Left hindlimb (tissue), 1 donor: ENCODE measurements around the gene UBE2QL1.

ENCODE experiments used
- DNase-seq: peaks from one replicate; pipeline ENCODE4 v3.0.0-alpha.2; 2018

Gene UBE2QL1

DNA sequence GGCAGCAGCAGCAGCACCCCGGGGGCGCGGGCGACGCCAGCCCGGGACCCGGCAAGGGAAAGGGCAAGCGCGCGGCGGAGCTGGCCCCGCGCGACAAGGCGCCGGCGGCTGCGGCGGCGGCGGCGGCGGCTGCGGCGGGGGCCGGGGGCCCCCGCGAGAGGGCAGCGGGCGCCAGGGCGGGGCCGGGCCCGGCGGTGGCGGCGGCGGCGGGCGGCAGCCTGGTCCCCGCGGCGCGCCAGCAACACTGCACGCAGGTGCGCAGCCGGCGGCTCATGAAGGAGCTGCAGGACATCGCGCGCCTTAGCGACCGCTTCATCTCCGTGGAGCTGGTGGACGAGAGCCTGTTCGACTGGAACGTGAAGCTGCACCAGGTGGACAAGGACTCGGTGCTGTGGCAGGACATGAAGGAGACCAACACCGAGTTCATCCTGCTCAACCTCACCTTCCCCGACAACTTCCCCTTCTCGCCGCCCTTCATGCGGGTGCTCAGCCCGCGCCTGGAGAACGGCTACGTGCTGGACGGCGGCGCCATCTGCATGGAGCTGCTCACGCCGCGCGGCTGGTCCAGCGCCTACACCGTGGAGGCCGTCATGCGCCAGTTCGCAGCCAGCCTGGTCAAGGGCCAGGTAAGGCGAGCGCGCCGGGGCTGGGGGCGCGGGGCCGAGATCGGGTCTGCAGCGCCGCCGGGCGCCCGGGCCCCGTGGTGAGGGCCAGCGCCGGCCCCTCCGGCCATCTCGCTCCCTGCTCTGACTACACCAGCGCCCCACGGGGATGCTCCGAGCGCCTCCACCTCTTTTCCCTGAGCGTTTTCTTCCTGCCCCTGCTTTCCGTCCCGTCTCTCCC lies at the start of gene UBE2QL1:
TSS of gene UBE2QL1 (plus strand) at position 238 of the 843 bp plus-strand sequence. CDS start at position 273, 35 bp downstream.
- no peak for DNase-seq

DNA sequence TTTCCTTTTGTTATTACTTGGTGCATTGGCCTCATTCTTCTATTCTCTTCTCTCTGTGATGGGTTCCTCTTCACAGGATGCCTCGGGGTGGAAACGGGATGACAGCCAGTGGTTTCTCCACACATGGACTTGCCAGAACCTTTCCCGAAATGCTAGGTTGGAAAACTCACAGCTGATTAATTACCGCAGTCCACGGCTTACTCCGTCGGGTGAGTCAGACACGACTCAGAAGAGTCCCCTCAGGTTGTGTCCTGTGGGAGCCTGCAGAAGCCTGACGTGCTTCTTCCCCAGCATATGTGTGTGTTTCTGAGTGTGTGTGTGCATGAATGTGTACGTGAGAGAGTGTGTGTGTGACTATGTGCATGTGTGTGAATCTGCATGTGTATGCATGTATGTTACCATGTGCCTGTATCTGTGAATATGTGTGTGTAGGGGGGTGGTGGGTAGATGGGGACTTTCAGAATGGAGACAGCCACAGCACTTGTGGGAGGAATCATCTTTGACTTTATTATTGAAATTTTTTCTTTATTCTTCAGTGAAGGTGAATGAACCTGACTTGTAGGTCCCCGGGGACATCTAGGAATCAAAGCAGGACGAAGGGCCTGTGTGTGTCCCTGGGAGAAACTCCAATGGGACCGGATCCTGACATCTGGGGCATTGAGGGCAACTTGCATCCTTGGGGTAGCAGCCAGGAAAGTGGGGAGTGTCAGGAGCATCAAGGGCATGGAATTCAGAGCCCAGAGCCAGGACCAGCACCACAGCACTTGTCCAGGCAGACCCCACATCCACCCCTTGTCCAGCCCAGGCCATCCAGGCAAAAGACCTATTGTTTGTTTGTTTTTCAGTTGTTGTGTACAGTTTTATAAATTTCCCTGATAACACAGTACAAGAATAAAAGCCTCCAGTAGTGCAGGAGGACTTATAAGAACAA lies 48.4 kb upstream of the UBE2QL1 start:
- DNase-seq, result no peak

GRCh38 chr5:6401410-6401809 lies 47.2 kb upstream of the UBE2QL1 start:
- no peak for DNase-seq

- no peak for DNase-seq
Observed at GRCh38 chr5:6402939-6403338, 45.7 kb upstream of the UBE2QL1 start.

- no peak for DNase-seq
Observed at GRCh38 chr5:6403416-6403815, 45.2 kb upstream of the UBE2QL1 start.

DNA sequence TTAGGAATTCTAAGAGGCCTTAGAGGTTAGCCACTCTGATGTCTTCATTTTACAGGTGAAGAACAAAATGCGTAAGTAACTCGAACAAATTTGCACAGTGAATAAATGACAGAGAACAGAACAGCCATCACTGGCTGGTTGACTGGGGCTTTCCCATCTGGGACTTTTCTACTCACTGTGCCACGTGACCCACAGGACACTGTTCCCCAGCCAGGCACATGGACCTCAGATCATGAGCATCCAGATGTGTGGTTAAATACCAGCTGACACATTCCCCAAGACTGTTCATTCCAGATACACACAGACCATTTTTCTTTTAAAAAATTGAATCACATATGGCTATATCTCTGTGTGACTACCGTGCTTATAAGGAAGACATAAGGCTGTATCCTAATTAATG lies 44.5 kb upstream of the UBE2QL1 start:
- DNase-seq, result no peak

GRCh38 chr5:6405591-6405990 lies 43.1 kb upstream of the UBE2QL1 start:
- DNase-seq, result no peak

DNA sequence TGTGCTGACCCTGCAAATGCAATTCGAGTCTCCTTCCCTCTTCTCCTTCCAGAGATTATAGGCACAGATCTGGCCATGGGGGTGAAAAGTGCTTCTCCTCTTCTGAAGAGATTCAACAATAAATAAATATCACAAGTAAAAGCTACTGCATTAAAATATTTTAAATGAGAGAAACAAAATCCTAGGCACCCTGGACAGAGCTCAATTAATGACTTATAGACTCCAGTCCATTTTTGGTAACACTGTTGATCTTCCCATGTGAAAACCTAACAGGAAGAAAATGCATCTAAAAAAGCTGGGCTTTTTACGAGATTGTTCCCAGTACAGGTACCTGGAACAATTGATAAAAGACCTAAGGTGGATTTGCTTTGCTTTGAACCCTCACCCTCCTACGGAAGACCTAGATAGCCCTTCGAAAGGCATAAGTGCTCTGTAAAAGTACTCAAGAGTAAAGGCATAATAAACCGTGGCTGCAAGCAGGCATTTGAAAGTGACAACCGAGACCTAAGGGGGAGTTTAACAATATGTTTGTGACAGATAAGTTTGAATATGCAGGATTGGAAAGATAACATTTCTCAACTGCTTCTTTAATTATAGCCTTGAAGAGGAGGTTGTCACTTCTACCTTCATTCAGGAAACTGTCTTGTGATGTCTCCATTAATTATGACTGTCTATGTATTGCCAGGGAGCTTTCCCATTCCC lies 41.0 kb upstream of the UBE2QL1 start:
- no peak for DNase-seq

- no peak for DNase-seq
Observed at GRCh38 chr5:6408260-6408596, 40.4 kb upstream of the UBE2QL1 start.

DNA sequence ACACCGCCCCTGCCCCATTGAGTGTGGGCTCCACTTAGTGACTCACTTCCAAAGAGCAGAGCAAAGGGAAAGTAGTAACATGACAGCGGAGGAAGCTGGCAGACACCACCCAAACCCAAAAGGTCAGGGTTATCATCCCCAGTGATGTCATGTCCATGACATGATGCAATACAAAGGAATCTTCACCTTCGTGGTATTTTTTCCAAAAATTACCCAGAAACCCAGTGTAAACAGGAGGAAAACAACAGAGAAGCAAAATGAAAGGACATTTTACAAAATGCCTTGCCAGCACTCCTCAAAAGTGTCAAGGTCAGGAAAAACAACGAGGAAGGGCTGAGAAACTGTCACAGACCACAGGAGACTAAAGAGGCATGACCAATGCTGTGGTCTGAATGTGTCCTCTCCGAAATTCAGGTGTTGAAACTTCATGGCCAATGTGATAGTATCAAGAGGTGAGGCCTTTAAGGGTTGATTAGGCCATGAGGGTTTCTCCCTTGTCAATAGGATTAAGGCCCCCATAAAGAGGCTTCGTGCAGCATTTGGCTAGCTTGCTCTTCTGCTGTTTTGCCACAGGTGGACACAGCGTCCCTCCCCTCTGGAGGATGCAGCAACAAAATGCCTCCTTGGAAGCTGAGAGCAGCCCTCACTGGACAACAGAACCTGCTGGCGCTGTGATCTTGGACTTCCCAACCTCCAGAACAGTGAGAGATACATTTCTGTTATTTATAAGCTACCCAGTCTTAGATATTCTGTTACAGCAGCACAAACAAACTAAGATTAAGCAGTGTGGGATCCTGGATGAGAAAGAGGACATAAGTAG lies 39.8 kb upstream of the UBE2QL1 start:
- DNase-seq, result no peak

GRCh38 chr5:6410421-6410820 lies 38.2 kb upstream of the UBE2QL1 start:
- no peak for DNase-seq

DNA sequence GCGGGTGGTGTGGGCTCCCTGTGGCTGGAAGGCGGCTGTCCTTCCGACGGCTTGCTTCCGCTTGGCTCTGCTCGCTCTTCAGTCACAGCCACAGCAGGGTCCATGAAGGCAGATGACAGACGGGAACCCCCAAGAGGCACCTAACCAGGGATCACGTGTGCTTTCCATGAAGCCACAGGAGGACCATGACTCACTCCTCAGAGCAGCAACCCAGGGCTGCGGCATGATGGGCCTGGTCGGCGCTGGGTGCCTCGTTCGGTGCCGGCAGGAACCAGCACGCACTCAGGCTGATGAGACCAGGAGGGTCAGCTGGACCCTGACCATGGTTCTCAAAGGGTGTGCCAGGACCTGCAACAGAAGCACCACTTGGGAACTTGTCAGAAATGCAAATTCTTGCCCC lies 37.5 kb upstream of the UBE2QL1 start:
- no peak for DNase-seq

DNA sequence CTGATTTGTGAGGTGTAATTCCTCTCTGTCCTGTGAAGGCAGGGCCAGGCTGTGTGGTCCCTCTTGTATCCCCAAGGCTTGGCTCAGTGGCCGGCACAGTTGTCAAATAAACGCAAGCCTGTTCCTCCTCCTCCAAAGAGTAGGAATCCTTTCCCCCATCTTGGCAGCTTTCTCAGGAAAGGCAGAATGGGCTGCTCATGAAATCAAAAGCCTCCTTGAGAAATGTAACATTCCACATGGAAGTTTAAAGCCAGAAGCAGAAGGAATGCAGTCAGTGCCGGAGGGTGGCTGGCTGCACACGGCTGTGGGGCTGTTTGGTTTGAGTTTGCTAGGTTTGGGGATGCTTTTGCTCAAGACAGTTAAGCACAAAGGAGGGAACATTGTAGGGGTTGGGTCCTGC lies 35.8 kb upstream of the UBE2QL1 start:
- no peak for DNase-seq

DNA sequence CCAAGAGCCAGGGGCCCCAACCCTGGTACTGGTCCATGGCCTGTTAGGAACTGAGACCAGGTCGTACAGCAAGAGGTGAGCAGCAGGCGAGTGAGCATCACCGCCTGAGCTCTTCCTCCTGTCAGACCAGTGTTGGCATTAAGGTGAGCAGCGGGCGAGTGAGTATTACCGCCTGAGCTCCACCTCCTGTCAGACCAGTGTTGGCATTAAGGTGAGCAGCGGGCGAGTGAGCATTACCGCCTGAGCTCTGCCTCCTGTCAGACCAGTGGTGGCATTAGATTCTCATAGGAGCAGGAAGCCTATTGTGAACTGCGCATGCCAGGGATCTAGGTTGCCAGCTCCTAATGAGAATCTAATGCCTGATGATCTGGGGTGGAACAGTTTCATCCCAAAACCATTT lies 31.0 kb upstream of the UBE2QL1 start:
- DNase-seq, result no peak

DNA sequence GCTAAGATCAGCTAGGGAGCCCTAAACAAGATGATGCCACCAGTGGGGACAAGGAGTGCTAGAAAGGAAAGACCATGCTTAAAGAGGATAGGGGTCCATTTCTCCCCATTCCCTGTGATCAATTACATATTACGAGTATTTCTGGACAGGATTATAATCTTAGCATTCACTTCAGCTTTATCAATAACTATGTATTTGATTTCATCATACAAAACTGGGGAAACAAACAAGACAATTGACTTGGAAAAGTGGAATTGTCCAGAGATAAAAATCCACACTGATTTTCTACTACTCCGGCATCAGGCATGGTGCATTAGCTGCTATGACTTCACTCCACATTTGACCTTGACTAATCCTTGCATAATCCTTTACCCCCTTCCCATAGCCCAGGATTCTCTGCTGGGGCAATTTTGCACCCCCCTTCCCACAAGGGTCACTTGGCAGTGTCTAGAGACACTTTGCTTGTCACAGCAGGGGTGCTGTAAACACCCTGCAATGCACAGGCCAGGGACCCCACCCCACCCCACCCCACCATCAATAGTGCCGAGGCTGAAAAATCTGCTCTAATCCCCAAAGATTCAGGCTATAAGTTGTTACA lies 29.9 kb upstream of the UBE2QL1 start:
- no peak for DNase-seq

GRCh38 chr5:6419340-6419852 lies 29.3 kb upstream of the UBE2QL1 start:
- no peak for DNase-seq

- no peak for DNase-seq
Observed at GRCh38 chr5:6423327-6424109, 25.1 kb upstream of the UBE2QL1 start.

DNA sequence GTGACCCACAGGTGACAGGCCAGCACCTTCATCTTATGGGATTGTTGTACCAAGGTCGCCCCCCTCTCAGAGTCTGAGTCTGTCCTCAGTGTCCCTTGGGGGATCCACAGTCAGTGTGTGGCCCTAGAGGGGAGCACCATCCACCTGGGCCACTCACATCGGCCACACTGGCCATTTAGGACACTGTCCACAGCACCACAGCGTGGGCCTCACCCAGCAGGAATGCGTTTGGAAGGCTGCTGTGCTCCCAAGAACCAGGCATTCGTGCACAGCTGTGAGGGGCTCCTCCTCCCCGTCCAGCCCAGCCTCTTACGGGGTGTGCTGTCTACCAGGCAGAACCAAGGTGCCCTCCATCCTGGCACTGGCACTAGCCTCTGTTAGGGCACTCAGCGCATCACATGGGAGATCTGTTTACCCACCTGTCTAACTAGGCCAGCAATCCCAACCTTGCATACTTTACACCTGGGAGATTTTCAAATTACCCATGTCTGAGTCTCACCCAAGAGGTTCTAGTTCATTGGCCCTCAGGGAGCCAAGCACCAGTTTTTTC lies 24.5 kb upstream of the UBE2QL1 start:
- DNase-seq, result no peak

DNA sequence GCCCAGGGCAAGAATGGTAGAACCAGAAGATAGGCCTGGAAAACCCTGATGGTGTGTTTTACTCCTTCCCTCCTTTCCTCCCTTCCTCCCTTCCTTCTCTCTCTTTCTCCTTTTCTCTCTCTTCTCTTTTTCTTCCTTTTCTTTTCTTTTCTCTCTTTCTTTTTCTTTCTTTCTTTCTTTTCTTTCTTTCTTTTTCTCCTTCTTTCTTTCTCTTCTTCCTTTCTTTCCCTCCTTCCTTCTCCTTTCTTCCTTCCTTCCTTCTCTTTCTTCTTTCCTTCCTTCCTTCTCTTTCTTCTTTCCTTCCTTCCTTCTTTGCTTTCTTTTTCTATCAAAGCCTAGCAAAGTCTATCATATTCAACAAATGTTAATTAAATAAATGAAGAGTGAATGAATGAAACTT lies 24.0 kb upstream of the UBE2QL1 start:
- DNase-seq, result no peak

DNA sequence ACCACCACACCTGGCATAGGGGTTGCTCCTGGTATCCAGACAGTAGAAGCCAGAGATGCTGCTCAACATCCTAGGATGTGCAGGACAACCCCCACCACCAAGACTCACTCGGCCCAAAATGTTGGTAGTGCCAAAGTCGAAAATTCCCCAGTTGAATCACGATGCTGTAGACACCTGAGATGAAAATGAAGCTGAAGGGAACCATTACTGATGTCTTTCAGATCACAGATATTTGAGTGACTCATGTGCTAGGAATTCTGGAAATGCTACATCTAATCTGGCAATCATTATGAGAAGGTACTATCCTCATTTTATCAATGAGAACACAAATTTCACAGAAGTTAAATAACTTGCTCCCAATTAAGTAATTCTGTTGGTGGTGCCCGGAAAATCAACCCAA lies 21.0 kb upstream of the UBE2QL1 start:
- DNase-seq, result no peak
